Thyroid gland (tissue), 4 donors: Measurements from ENCODE around the gene ZFP36L1.

ENCODE experiments used
- POLR2A ChIP-seq, 2 donors: fragments of 450-650 bp; IDR thresholded peaks; one replicate each; pipeline ENCODE4 v1.6.1; 2017; ENCODE audit warnings: antibody characterized with exemption in 2 of 2, mild to moderate bottlenecking in 2 of 2, moderate library complexity in 1 of 2
- TF ChIP-seq, protein P1 (sequence below), 6 experiments: fragments of 200-600 bp in 3 of 6; fragments of 450-650 bp in 3 of 6; sonication (generic) in 3 of 6; IDR thresholded peaks; one replicate each; pipeline ENCODE4 v1.5.1; 2016 to 2019; ENCODE audit warnings: antibody characterized with exemption in 6 of 6, mild to moderate bottlenecking in 2 of 6, inconsistent platforms in 1 of 6, moderate library complexity in 1 of 6

DNA sequence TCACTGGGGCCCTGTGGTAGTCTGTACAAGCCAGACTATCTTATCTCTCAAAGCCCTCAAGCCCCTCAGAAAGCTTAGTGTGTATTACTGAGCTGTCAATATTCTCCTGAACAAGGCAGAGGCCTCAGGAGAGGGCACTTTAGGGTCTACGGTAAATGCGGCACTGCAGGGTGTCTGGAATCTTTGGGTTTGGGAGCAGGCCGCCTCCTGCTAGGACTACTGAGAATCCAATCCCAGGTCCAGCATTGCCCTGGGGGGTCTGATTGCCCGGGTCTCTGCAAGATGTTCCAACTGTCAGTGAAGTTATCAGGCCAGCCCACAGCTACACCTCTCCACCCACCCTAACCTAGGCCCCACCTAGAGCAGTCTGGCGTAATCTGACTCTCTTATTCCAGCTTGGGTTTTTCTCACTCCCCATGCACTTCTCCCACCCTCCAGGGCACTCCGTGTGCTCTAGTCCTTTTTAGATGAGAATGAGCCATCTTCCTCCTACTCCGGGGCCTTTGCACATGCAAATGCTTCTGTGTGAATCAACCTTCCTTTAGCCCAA, 4.3 kb upstream of the ZFP36L1 start:
- TF ChIP-seq, protein P1, sequence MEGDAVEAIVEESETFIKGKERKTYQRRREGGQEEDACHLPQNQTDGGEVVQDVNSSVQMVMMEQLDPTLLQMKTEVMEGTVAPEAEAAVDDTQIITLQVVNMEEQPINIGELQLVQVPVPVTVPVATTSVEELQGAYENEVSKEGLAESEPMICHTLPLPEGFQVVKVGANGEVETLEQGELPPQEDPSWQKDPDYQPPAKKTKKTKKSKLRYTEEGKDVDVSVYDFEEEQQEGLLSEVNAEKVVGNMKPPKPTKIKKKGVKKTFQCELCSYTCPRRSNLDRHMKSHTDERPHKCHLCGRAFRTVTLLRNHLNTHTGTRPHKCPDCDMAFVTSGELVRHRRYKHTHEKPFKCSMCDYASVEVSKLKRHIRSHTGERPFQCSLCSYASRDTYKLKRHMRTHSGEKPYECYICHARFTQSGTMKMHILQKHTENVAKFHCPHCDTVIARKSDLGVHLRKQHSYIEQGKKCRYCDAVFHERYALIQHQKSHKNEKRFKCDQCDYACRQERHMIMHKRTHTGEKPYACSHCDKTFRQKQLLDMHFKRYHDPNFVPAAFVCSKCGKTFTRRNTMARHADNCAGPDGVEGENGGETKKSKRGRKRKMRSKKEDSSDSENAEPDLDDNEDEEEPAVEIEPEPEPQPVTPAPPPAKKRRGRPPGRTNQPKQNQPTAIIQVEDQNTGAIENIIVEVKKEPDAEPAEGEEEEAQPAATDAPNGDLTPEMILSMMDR (IDR thresholded peaks at IDR 0.05), result no peak
- TF ChIP-seq POLR2A (IDR thresholded peaks at IDR 0.05), result no peak
